HG03442 (cell line): ENCODE measurements around the gene ERCC4.
A peak's percentile ranks its signal among the peaks of the same experiment; 100 is the strongest.

Source experiments
- ATAC-seq: cut with Tn5 transposase; IDR thresholded peaks from one replicate; pipeline ENCODE4 v1.9.1; 2021; ENCODE audit warnings: mild to moderate bottlenecking, moderate library complexity; ENCODE audit not compliant: unreplicated experiment

ERCC4 gene

GRCh38 chr16:13988038-13988437, 68.1 kb downstream of the ERCC4 start:
- ATAC-seq, result no peak

GRCh38 chr16:13992322-13992721, 72.4 kb downstream of the ERCC4 start:
- no peak for ATAC-seq

GRCh38 chr16:13992976-13993375, 73.0 kb downstream of the ERCC4 start:
- no peak for ATAC-seq

- ATAC-seq, result no peak
These were observed 74.5 kb downstream of the ERCC4 start for GRCh38 chr16:13994239-13995106.

GRCh38 chr16:13995194-13995593, 75.2 kb downstream of the ERCC4 start:
- ATAC-seq, result no peak

- ATAC-seq, result no peak
These were observed 76.9 kb downstream of the ERCC4 start for GRCh38 chr16:13996778-13997288.

GRCh38 chr16:13997526-13997925, 77.6 kb downstream of the ERCC4 start:
- no peak for ATAC-seq

- peak; percentile 60 for ATAC-seq
These were observed 78.0 kb downstream of the ERCC4 start for GRCh38 chr16:13997933-13998332.

- no peak for ATAC-seq
These were observed 79.3 kb downstream of the ERCC4 start for GRCh38 chr16:13999071-13999894.

- no peak for ATAC-seq
These were observed 80.0 kb downstream of the ERCC4 start for GRCh38 chr16:13999895-14000425.

- ATAC-seq, result no peak
These were observed 81.6 kb downstream of the ERCC4 start for GRCh38 chr16:14001521-14001920.
